ENCODE data around the gene NOX3. TPM values are rescaled to one million over a fixed set of nuclear protein-coding genes. Genes with fewer than 3 reads are reported as not detected.
"Not testable (repeated sequence)": the region's sequence is repeated elsewhere in the genome, so short reads cannot be mapped to it uniquely, and the experiment has no call there.

NOX3 gene
- total RNA-seq, 1 donor from 2014 or later: not detected

DNA sequence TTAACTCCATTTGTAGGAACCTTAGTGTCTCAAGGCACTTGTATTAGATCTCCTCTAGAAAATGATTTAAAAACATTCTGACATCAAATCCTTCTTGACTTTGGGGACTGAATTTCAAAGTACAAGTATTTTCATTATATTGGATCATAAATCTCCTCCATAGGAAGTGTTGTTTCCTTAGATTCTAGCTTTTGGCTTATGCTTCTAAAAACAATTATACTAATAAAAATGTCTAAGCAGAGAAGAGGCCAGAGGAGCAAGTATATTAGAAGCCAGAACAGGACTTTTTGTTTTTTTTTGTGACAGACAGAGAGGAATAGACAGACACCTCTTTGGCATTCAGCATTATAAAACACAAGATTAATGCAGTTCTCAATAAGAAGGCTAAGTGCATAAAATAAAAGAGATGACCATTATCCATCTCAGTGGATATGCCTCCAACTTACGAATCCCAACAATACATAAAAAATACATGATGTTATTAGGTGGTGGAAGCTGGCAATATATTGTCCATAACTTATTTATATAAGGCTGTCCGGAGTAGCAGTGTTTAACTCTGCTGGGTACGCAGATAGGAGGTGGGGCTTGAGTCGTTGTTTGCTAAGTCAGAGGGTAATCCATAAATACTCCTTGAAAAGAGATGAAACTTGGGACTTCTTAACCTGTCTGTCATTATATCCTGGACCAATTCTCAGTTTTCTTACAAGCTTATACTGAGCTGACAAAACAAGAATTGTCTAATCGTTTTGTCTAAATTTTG lies 31.9 kb upstream of the NOX3 start:
- intact Hi-C loops (cut with micrococcal nuclease): no loop called here
- H3K27me3 Mint-ChIP-seq (ENCODE audit: low read depth): no peaks in the 10 kb centered on the region
- no peaks in the 10 kb centered on the region for H3K36me3 Mint-ChIP-seq (ENCODE audit: low read depth)
- no peaks in the 10 kb centered on the region for H3K4me1 Mint-ChIP-seq (ENCODE audit: low read depth)
- H3K4me3 Mint-ChIP-seq (ENCODE audit: low read depth): no peak overlapping the region
- H3K9me3 Mint-ChIP-seq: no peaks in the 10 kb centered on the region
- no peak for DNase-seq (ENCODE audit: low spot score)
- H3K27ac Mint-ChIP-seq: no peak overlapping the region

DNA sequence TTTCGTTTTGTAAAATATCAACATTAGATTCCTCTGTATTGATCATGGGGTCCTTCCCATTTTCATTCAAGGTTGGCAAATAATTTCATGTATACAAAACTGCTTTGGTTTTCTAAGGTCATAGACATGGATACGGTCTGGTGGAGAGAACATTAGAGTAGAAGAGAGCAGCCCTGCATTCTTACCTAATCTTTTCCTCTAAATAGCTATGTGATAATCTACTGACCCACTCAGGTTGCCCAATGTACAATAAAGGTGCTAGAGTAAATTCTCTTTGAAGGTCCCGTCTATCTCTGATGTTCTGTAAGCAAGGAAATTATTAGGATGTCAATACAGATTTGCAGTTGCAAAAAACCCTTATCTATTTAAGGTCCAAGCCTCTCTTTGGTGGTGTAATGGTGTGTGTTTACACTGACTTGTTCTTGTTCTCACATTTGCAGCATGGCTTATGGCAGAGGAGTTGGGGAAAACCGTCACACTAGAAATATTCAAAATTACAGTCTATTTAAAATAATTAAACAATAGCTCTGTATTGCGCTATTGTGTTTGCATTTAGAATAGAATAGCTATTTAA lies 31.2 kb upstream of the NOX3 start:
- Mint-ChIP-seq H3K27ac (no peak overlapping the region), H3K9me3 (no peaks in the 10 kb centered on the region), H3K4me1 (ENCODE audit: low read depth) (no peaks in the 10 kb centered on the region), H3K4me3 (ENCODE audit: low read depth) (no peak overlapping the region), H3K36me3 (ENCODE audit: low read depth) (no peaks in the 10 kb centered on the region), H3K27me3 (ENCODE audit: low read depth) (no peaks in the 10 kb centered on the region)
- intact Hi-C loops (cut with micrococcal nuclease): no loop called here
- no peak for DNase-seq (ENCODE audit: low spot score)

DNA sequence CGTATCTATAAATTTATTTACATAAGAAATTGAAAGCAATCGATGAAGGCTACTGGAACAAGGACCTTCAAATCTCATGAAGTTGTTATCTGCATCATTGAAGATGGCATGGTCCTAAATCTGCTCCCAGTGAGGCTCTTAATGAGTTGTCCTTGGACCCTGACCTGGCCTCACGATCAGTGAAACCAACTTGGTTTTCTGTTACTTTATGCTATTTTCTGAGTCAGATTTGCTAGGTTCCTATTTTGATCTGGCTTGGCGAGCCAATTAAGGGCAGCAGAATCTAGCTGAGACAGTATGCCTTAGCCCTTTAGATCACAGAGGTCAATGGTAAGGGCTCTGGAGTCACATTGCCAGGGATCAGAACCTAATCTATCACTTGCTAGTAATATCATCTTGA lies 30.1 kb upstream of the NOX3 start:
- Mint-ChIP-seq H3K27ac (no peak overlapping the region), H3K9me3 (no peaks in the 10 kb centered on the region), H3K27me3 (ENCODE audit: low read depth) (no peaks in the 10 kb centered on the region), H3K4me1 (ENCODE audit: low read depth) (no peaks in the 10 kb centered on the region), H3K36me3 (ENCODE audit: low read depth) (no peaks in the 10 kb centered on the region), H3K4me3 (ENCODE audit: low read depth) (no peak overlapping the region)
- DNase-seq (ENCODE audit: low spot score): no peak
- intact Hi-C loops (cut with micrococcal nuclease): no loop called here

DNA sequence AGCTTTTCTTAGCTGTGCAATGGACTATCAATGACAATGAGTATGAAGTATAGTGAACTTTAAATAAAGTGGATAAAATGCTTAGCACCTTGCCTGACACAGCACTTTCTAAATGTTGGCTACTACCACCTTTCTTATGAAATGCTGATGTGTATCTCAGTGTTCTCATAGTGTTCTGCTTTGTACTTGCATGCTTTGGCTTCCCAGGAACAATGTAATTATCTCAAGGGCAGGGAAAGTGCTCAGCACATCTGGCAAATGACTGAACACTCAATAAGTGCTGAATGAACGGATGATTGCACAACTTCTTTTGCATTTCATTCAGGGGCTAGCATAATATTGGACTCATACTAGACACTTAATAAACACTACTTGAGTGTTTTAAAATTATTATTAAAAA lies 28.2 kb upstream of the NOX3 start:
- no peaks in the 10 kb centered on the region for H3K36me3 Mint-ChIP-seq (ENCODE audit: low read depth)
- no peaks in the 10 kb centered on the region for H3K9me3 Mint-ChIP-seq
- DNase-seq (ENCODE audit: low spot score): no peak
- intact Hi-C loops (cut with micrococcal nuclease): no loop called here
- no peaks in the 10 kb centered on the region for H3K27me3 Mint-ChIP-seq (ENCODE audit: low read depth)
- H3K4me1 Mint-ChIP-seq (ENCODE audit: low read depth): peaks cover 4% of the 10 kb centered on the region
- no peak overlapping the region for H3K4me3 Mint-ChIP-seq (ENCODE audit: low read depth)
- H3K27ac Mint-ChIP-seq: no peak overlapping the region

DNA sequence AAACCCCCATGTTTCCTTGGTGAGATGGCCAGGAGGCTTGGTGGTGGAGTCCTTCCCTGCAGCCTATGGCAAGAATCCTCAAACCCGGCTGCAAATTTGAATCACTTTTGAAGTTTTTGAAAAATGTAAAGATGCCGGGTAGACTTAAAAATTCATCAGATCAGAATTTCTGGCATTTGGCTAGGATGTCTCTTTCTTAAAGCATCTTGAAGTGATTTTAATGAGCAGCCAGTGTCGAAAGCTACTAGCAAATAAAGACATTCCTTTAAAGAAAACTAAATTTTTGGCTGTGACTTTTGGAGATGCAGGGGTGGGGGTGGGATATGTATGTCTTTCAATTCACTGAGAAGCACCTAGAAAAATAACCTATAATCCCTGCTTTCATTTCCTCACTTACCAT lies 25.6 kb upstream of the NOX3 start:
- Mint-ChIP-seq H3K27me3 (ENCODE audit: low read depth) (no peaks in the 10 kb centered on the region), H3K36me3 (ENCODE audit: low read depth) (no peaks in the 10 kb centered on the region), H3K4me1 (ENCODE audit: low read depth) (peaks cover 4% of the 10 kb centered on the region), H3K27ac (no peak overlapping the region), H3K4me3 (ENCODE audit: low read depth) (no peak overlapping the region), H3K9me3 (no peaks in the 10 kb centered on the region)
- intact Hi-C loops (cut with micrococcal nuclease): no loop called here
- DNase-seq (ENCODE audit: low spot score): no peak

DNA sequence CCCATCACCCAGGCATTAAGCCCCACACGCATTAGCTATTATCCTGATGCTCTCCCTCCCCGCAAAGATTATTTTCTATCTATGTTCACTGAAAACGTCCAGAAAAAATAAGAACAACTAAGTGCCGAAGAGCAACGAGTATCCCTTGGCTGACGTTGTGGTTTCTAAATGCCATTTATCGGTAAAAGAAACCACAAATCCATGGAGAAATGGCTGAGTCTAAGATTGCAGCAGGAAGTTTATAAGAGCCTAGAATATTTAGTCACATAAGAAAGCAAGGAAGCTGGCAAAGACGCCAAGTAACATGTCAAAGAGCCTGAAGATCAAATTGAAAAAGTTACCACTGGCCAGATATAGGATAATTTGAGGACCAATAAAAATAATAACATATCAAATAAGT lies 18.1 kb upstream of the NOX3 start:
- no peak for DNase-seq (ENCODE audit: low spot score)
- intact Hi-C loops (cut with micrococcal nuclease): no loop called here
- Mint-ChIP-seq H3K4me1 (ENCODE audit: low read depth) (no peaks in the 10 kb centered on the region), H3K36me3 (ENCODE audit: low read depth) (no peaks in the 10 kb centered on the region), H3K27me3 (ENCODE audit: low read depth) (no peaks in the 10 kb centered on the region), H3K9me3 (peaks cover 4% of the 10 kb centered on the region), H3K4me3 (ENCODE audit: low read depth) (no peak overlapping the region), H3K27ac (no peak overlapping the region)

DNA sequence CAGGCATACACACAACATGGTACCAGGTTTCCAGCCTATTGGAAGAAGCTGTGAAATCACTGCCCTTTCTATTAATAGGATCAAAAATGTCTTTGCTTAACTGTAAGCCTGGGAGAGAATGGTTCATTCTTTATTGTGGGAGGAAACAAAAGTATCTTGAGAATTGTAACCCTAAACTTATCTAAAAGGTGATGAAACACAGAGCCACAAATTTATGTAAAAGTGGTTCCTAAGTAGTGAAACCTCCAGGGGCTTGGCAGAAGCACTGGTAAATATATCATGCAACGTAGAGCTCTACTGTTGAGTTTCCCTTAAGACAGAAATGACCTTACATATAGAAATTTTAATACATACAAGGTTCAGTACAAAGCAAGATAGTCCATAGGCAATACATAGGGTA lies 17.2 kb upstream of the NOX3 start:
- no peak for DNase-seq (ENCODE audit: low spot score)
- no peaks in the 10 kb centered on the region for H3K36me3 Mint-ChIP-seq (ENCODE audit: low read depth)
- no peak overlapping the region for H3K4me3 Mint-ChIP-seq (ENCODE audit: low read depth)
- H3K9me3 Mint-ChIP-seq: peaks cover 6% of the 10 kb centered on the region
- H3K27me3 Mint-ChIP-seq (ENCODE audit: low read depth): no peaks in the 10 kb centered on the region
- intact Hi-C loops (cut with micrococcal nuclease): no loop called here
- H3K4me1 Mint-ChIP-seq (ENCODE audit: low read depth): no peaks in the 10 kb centered on the region
- no peak overlapping the region for H3K27ac Mint-ChIP-seq

DNA sequence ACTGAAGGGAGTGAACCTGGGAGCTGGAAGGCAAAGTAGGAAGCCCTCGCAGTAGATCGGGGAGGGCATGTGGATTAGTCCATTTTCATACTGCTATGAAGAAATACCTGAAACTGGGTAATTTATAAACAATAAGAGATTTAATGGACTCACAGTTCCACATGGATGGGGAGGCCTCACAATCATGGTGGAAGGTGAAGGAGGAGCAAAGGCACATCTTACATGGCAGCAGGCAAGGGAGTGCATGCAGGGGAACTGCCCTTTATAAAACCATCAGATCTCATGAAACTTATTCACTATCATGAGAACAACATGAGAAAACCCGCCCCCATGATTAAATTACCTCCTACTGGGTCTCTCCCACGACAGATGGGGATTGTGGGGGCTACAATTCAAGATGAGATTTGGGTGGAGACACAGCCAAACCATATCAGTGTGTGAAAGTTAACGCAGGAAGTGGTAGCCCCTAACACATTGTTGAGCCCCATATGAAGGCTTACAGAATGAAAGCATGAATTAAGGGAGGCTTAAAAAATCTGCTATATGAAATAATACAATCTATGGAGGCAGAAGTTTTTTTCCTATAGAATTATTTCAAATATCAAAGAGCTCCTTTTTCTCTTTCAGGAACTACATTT lies 15.5 kb upstream of the NOX3 start:
- peaks cover 16% of the 10 kb centered on the region for H3K9me3 Mint-ChIP-seq
- DNase-seq (ENCODE audit: low spot score); intact Hi-C loops (cut with micrococcal nuclease); H3K36me3 Mint-ChIP-seq (ENCODE audit: low read depth); H3K27me3 Mint-ChIP-seq (ENCODE audit: low read depth); H3K27ac Mint-ChIP-seq; H3K4me3 Mint-ChIP-seq (ENCODE audit: low read depth); H3K4me1 Mint-ChIP-seq (ENCODE audit: low read depth): not testable (repeated sequence)

DNA sequence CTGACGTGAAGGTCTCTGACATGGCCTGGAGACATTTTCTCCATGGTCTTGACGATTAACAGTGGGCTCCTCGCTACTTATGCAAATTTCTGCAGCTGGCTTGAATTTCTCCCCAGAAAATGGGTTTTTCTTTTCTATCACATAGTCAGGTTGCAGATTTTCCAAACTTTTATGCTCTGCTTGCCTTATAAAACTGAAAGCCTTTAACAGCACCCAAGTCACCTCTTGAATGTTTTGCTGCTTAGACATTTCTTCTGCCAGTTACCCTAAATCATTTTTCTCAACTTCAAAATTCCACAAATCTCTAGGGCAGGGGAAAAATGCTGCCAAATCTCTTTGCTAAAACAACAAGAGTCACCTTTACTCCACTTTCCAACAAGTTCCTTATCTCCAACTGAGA lies 12.9 kb upstream of the NOX3 start:
- H3K36me3 Mint-ChIP-seq (ENCODE audit: low read depth); H3K4me3 Mint-ChIP-seq (ENCODE audit: low read depth); DNase-seq (ENCODE audit: low spot score); H3K27me3 Mint-ChIP-seq (ENCODE audit: low read depth); intact Hi-C loops (cut with micrococcal nuclease); H3K27ac Mint-ChIP-seq; H3K4me1 Mint-ChIP-seq (ENCODE audit: low read depth): not testable (repeated sequence)
- H3K9me3 Mint-ChIP-seq: peaks cover 25% of the 10 kb centered on the region

DNA sequence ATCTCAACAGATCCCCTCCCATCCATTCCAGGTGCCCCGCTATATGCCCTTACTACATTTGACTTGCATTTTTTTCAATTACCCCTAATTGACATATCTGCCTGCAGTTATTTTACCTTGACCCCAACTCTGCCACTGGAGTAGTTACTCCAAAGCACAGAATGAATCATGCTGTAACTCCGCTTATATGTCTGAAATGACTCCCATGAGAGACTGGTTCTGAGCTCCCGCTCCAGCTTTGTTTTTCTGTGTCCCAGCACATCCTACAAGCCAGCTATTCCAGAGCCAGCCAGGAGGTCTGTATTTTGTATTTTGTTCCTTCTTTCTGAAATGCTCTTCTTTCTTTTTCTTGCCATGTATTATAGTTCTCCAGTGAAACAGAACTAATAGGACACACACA lies 10.9 kb upstream of the NOX3 start:
- H3K9me3 Mint-ChIP-seq: peaks cover 25% of the 10 kb centered on the region
- intact Hi-C loops (cut with micrococcal nuclease): no loop called here
- no peak overlapping the region for H3K27ac Mint-ChIP-seq
- no peak overlapping the region for H3K4me3 Mint-ChIP-seq (ENCODE audit: low read depth)
- no peaks in the 10 kb centered on the region for H3K4me1 Mint-ChIP-seq (ENCODE audit: low read depth)
- DNase-seq (ENCODE audit: low spot score): no peak
- H3K27me3 Mint-ChIP-seq (ENCODE audit: low read depth): no peaks in the 10 kb centered on the region
- H3K36me3 Mint-ChIP-seq (ENCODE audit: low read depth): no peaks in the 10 kb centered on the region

DNA sequence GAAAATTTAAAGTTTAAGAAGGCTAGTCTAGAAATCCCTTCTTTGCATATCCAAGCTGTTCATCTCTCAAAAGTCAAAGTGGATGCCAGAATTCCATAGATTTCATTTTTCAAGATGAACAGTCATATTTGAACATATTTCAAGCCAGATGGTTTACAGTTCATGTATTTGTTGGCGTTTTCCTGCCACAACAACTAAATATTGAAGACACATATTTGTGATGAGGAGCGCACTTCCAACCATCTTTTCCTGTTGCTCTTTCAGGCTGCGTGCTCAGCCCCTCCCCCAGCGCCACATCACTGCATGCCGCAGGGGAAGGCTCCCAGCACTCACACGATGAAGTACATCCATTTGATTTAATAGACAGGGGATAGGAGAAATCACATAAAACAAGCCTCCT lies 5.9 kb upstream of the NOX3 start:
- Mint-ChIP-seq H3K9me3 (peaks cover 11% of the 10 kb centered on the region), H3K36me3 (ENCODE audit: low read depth) (no peaks in the 10 kb centered on the region), H3K27ac (no peak overlapping the region), H3K27me3 (ENCODE audit: low read depth) (peaks cover 2% of the 10 kb centered on the region), H3K4me3 (ENCODE audit: low read depth) (no peak overlapping the region), H3K4me1 (ENCODE audit: low read depth) (peaks cover 3% of the 10 kb centered on the region)
- no peak for DNase-seq (ENCODE audit: low spot score)
- intact Hi-C loops (cut with micrococcal nuclease): no loop called here

DNA sequence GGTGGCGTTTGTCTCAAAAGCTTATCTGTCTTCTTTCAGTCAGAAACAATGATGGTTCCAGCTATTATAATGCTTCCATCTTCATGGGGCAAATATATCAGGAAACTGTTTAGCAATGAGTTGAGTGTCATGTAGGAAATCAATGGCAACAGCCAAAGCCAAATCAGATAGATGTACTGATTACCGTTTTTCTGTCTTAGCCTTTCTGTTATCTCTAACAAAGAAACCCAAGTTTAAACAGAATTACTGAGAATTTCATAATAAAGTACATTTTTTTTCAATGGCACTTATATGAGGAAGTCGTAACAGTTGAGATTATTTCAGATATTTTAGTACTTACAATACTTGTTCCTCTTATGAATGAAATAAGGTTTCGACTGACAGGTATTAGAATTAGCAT lies 1.2 kb downstream of the NOX3 start:
- Mint-ChIP-seq H3K27me3 (ENCODE audit: low read depth) (peaks cover 2% of the 10 kb centered on the region), H3K4me1 (ENCODE audit: low read depth) (no peaks in the 10 kb centered on the region), H3K27ac (no peak overlapping the region), H3K4me3 (ENCODE audit: low read depth) (no peak overlapping the region), H3K36me3 (ENCODE audit: low read depth) (no peaks in the 10 kb centered on the region), H3K9me3 (no peaks in the 10 kb centered on the region)
- intact Hi-C loops (cut with micrococcal nuclease): no loop called here
- DNase-seq (ENCODE audit: low spot score): no peak

DNA sequence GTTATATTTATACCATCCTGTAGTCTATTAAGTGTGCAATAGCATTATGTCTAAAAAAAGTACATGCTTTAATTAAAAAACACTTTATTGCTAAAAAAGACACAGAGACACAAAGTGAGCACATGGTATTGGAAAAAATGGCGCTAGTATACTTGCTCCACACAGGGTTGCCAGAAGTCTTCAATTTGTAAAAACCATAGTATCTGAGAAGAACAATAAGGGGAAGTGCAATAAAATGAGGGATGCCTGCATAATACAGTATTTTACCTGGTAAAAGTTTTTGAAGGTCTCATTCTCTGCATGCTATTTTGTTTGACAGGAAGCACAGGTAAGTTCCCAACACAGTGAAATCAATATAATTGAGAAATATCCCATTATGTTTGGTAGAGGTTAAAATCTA lies 1.6 kb downstream of the NOX3 start:
- no peak overlapping the region for H3K4me3 Mint-ChIP-seq (ENCODE audit: low read depth)
- H3K36me3 Mint-ChIP-seq (ENCODE audit: low read depth): no peaks in the 10 kb centered on the region
- H3K27me3 Mint-ChIP-seq (ENCODE audit: low read depth): peaks cover 2% of the 10 kb centered on the region
- DNase-seq (ENCODE audit: low spot score): no peak
- no peak overlapping the region for H3K27ac Mint-ChIP-seq
- H3K9me3 Mint-ChIP-seq: no peaks in the 10 kb centered on the region
- H3K4me1 Mint-ChIP-seq (ENCODE audit: low read depth): no peaks in the 10 kb centered on the region
- intact Hi-C loops (cut with micrococcal nuclease): no loop called here
